SW 1271 (cell line): ENCODE measurements around the gene CST1.

ENCODE experiments used
- DNase-seq, 2 experiments: peaks; one replicate each; lab custom pipeline; 2025; lab: John Stamatoyannopoulos, UW

Gene CST1

DNA sequence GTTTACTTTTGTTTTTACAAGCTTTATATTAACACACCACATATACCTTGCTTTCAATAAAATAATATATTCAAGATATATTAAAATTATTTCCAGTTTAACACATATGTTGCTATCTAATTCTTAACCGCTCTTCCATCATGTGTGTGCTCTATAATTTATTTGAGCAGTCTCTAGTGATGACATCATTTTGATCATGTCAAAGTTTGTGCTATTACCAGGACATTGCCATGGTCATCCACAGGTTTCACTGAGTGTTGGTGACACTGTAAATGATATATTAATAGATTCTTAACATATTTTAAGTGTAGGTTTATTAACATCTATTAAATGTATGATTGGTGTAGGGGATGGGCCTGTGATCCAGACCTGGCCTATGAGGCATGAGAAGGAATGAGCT is 44.8 kb downstream of the CST1 start:
- no peak for DNase-seq

DNA sequence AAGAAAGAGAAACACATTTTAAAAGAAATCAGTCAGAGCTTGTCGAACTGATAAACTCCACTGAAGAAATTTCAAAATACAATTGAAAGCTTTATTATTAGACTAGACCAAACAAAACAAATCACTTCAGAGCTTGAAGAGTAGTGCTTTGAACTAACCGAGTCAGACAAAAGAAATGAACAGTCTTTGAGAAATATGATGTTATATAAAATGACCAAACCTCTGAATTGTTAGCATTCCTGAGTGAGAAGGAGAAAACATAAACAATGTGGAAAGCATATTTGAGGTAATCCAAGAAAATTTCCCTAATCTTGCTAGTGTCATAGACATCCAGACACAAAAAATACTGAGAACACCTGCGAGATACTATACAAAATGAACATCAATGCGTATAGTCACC is 48.7 kb downstream of the CST1 start:
- DNase-seq, result peak in 1 of 2 experiments; percentile 9

- DNase-seq, result no peak
Observed at GRCh38 chr20:23700931-23701330, 49.8 kb downstream of the CST1 start.

DNA sequence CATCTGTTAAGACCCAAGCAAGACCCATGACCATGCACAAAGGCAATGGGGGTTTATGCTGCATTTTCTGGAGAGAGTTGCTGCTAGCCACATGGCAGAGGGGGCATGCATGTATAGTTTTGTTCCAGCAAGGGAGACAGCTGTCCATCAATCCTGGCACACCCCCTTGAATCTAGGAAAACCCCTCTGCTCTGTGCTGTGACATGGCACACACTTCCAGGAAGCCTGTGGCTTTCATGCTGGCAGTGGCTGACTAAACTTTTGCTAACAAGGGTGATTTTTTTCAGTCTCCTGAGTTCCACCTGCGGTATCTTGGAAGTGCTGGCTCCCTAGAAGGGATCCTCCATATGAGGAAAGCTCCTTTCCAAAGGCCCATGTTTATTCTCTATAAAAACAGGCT is 52.8 kb downstream of the CST1 start:
- DNase-seq, result no peak
